GM12878 (cell line): Measurements from ENCODE around the gene PCDHGA8. TPM values are rescaled to one million over a fixed set of nuclear protein-coding genes. Genes with fewer than 3 reads are reported as not detected.

Experiments
- CBFB ChIP-seq: IDR thresholded peaks from 2 replicates; pipeline ENCODE4 v1.6.1; 2016; ENCODE audit warnings: antibody characterized with exemption, low read depth
- KDM1A ChIP-seq: fragments of 200-600 bp; sonication (generic); IDR thresholded peaks from 2 replicates; pipeline ENCODE4 v1.6.1; 2016; ENCODE audit warnings: borderline replicate concordance
- MTA2 ChIP-seq: fragments of 450-650 bp; IDR thresholded peaks from 2 replicates; pipeline ENCODE4 v1.6.1; 2016; ENCODE audit warnings: low read depth, mild to moderate bottlenecking, moderate library complexity
- MYB ChIP-seq: fragments of 150-350 bp; IDR thresholded peaks from 2 replicates; pipeline ENCODE4 v1.6.1; 2014; ENCODE audit warnings: mild to moderate bottlenecking, low read depth, low read length, borderline replicate concordance
- RB1 ChIP-seq: fragments of 450-650 bp; formaldehyde crosslinking; IDR thresholded peaks from 2 replicates; pipeline ENCODE4 v1.6.1; 2017; ENCODE audit warnings: mild to moderate bottlenecking, borderline replicate concordance
- RCOR1 ChIP-seq: conservative IDR thresholded peaks from 2 replicates; pipeline ENCODE4 v1.6.1; 2012; ENCODE audit warnings: low read depth, low read length, improper control_type of control experiment
- STAT3 ChIP-seq: IDR thresholded peaks from 2 replicates; pipeline ENCODE4 v1.6.1; 2011; ENCODE audit warnings: low read depth, low read length, improper control_type of control experiment
- ZNF217 ChIP-seq: fragments of 450-650 bp; IDR thresholded peaks from 2 replicates; pipeline ENCODE4 v1.6.1; 2017; ENCODE audit warnings: antibody characterized with exemption, mild to moderate bottlenecking
- polyA plus RNA-seq, 11 experiments: library from polyadenylated mRNA; depleted of rRNA in 4 of 11; unstranded in 6 of 11; stranded (reverse) in 5 of 11; fragments of >200 nt; fragmentation: Nextera tagmentation in 4 of 11; fragmentation: Illumina TruSeq in 1 of 11; extraction: Ambion mirVana in 4 of 11; extraction: Trizol in 1 of 11; gene quantifications; 1 replicate in 1 of 11; 2 replicates in 10 of 11; pipeline versions ENCODE4 v1.2.1 to v1.2.3, GENCODE V29; 2011 to 2016; ENCODE audit warnings: inconsistent platforms in 2 of 11, missing spikeins in 2 of 11, low read depth in 1 of 11
- total RNA-seq, 4 experiments: library from RNA; depleted of rRNA in 3 of 4; stranded (reverse); fragments of >200 nt in 3 of 4; fragmentation: Illumina TruSeq in 1 of 4; extraction: Trizol in 1 of 4; gene quantifications; 2 replicates each; pipeline versions ENCODE4 v1.2.1 to v1.2.3, GENCODE V29; 2013 to 2021
- TF ChIP-seq, protein P1 (sequence below): IDR thresholded peaks from 2 replicates; pipeline ENCODE4 v1.6.1; 2011; ENCODE audit warnings: mild to moderate bottlenecking, low read depth, low read length, moderate library complexity; ENCODE audit not compliant: insufficient replicate concordance

The PCDHGA8 gene
- total and polyA plus RNA-seq, 10 of the 15 experiments (the other 5 are each of a cell fraction or from before 2014, with no cell fraction given), result 0.01 to 0.04 TPM; not detected in 8

DNA sequence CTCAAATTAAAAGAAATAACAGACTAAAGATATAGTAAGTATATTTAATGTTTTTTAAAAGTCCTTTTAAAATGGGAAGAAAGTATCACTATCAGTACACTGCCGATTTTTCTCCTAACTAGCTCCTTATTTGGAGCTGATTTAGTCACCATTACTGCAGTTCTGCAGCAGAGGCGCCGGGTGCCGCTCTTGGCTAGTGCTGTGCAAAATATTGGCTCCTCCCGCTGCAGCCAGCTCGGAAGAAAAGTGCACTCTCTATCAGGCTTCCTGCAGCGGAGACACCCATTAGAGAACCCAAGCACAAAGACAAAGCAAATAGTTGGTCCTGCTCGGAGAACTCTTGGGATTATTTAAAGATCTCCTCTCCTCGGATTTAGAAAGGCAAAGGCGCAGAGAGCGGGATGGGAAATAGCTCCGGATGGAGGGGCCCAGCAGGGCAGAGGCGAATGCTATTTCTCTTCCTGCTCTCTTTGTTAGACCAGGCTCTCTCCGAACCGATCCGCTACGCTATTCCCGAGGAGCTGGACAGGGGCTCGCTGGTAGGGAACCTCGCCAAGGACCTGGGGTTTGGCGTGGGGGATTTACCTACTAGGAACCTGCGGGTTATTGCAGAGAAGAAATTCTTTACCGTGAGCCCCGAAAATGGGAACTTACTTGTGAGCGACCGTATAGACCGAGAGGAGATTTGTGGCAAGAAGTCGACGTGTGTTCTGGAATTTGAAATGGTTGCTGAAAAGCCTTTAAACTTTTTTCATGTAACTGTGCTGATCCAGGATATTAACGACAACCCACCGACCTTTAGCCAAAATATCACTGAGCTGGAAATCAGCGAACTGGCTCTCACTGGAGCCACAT lies 22.2 kb upstream of the PCDHGA8 start, which contains the start of gene PCDHGB3 (continued):
- no peak for TF ChIP-seq MYB
- no peak for TF ChIP-seq STAT3
- no peak for TF ChIP-seq MTA2
- TF ChIP-seq, protein P1, sequence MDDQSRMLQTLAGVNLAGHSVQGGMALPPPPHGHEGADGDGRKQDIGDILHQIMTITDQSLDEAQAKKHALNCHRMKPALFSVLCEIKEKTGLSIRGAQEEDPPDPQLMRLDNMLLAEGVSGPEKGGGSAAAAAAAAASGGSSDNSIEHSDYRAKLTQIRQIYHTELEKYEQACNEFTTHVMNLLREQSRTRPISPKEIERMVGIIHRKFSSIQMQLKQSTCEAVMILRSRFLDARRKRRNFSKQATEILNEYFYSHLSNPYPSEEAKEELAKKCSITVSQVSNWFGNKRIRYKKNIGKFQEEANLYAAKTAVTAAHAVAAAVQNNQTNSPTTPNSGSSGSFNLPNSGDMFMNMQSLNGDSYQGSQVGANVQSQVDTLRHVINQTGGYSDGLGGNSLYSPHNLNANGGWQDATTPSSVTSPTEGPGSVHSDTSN, result no peak
- TF ChIP-seq RCOR1, result no peak
- no peak for TF ChIP-seq KDM1A
- no peak for TF ChIP-seq ZNF217
- no peak for TF ChIP-seq RB1
- TF ChIP-seq CBFB, result no peak
- TF ChIP-seq, all 136 proteins: peak for 4
